HAP-1 (cell line): ENCODE results near the gene GABRR2.

Source experiments
- DNase-seq, 2 experiments: peaks; one replicate each; pipeline ENCODE4 v3.0.0-alpha.2; 2016 to 2020; ENCODE audit warnings: low spot score in 2 of 2
- H3K27me3 ChIP-seq: fragments of 250-450 bp; sonication (Bioruptor Pico); 2 replicates; pipeline ENCODE4 v1.5.1; 2020; ENCODE audit warnings: low read depth, mild to moderate bottlenecking, moderate library complexity
- H3K36me3 ChIP-seq: fragments of 250-450 bp; sonication (Bioruptor Pico); replicated peaks from 2 replicates; pipeline ENCODE4 v1.5.1; 2020; ENCODE audit warnings: mild to moderate bottlenecking
- H3K4me1 ChIP-seq: fragments of 250-450 bp; sonication (Bioruptor Pico); 2 replicates; pipeline ENCODE4 v1.5.1; 2020; ENCODE audit warnings: mild to moderate bottlenecking
- H3K4me3 ChIP-seq: fragments of 250-450 bp; sonication (Bioruptor Pico); 2 replicates; pipeline ENCODE4 v1.5.1; 2020; ENCODE audit warnings: mild to moderate bottlenecking, moderate library complexity
- H3K9me3 ChIP-seq: fragments of 250-450 bp; sonication (Bioruptor Pico); 2 replicates; pipeline ENCODE4 v1.5.1; 2020; ENCODE audit warnings: mild to moderate bottlenecking, moderate library complexity
- in situ Hi-C: fragments of 300-500 bp; cut with MboI; formaldehyde crosslinking; loops from 3 replicates; pipeline ENCODE4 v1.14.3; 2020; ENCODE audit warnings: low sequenced_read_pairs, inconsistent platforms, mixed read lengths

GABRR2 gene

GRCh38 chr6:89273816-89274215, 41.3 kb downstream of the GABRR2 start:
- in situ Hi-C loops, result no loop called here
- H3K27me3 ChIP-seq, result peaks cover 3% of the 10 kb centered on the region; the same call in 1 of the 2 replicates
- no peaks in the 10 kb centered on the region for H3K36me3 ChIP-seq
- DNase-seq, result no peak
- no peak overlapping the region for H3K4me3 ChIP-seq
- no peaks in the 10 kb centered on the region for H3K4me1 ChIP-seq
- no peaks in the 10 kb centered on the region for H3K9me3 ChIP-seq

GRCh38 chr6:89272596-89272995, 42.5 kb downstream of the GABRR2 start:
- DNase-seq, result no peak
- no peaks in the 10 kb centered on the region for H3K4me1 ChIP-seq
- in situ Hi-C loops, result no loop called here
- no peaks in the 10 kb centered on the region for H3K9me3 ChIP-seq
- H3K36me3 ChIP-seq, result no peaks in the 10 kb centered on the region
- no peaks in the 10 kb centered on the region for H3K27me3 ChIP-seq
- no peak overlapping the region for H3K4me3 ChIP-seq

GRCh38 chr6:89270951-89271721, 44.0 kb downstream of the GABRR2 start:
- in situ Hi-C loops, result no loop called here
- H3K4me1 ChIP-seq, result no peaks in the 10 kb centered on the region
- no peaks in the 10 kb centered on the region for H3K9me3 ChIP-seq
- H3K4me3 ChIP-seq, result no peak overlapping the region
- H3K36me3 ChIP-seq, result no peaks in the 10 kb centered on the region
- DNase-seq, result no peak
- no peaks in the 10 kb centered on the region for H3K27me3 ChIP-seq

GRCh38 chr6:89269981-89270380, 45.1 kb downstream of the GABRR2 start:
- no peaks in the 10 kb centered on the region for H3K4me1 ChIP-seq
- no peaks in the 10 kb centered on the region for H3K9me3 ChIP-seq
- DNase-seq, result no peak
- no peaks in the 10 kb centered on the region for H3K36me3 ChIP-seq
- H3K27me3 ChIP-seq, result no peaks in the 10 kb centered on the region
- H3K4me3 ChIP-seq, result no peak overlapping the region
- in situ Hi-C loops, result no loop called here

- Histone ChIP-seq H3K36me3 (no peaks in the 10 kb centered on the region), H3K4me1 (no peaks in the 10 kb centered on the region), H3K9me3 (no peaks in the 10 kb centered on the region), H3K27me3 (no peaks in the 10 kb centered on the region), H3K4me3 (no peak overlapping the region)
- in situ Hi-C loops, result no loop called here
- DNase-seq, result no peak
Measured at GRCh38 chr6:89269252-89269651, 45.8 kb downstream of the GABRR2 start.

- no peak for DNase-seq
- Histone ChIP-seq H3K9me3 (no peaks in the 10 kb centered on the region), H3K4me1 (no peaks in the 10 kb centered on the region), H3K36me3 (no peaks in the 10 kb centered on the region), H3K27me3 (no peaks in the 10 kb centered on the region), H3K4me3 (no peak overlapping the region)
- in situ Hi-C loops, result no loop called here
Measured at GRCh38 chr6:89268776-89269175, 46.3 kb downstream of the GABRR2 start.

GRCh38 chr6:89267918-89268317, 47.2 kb downstream of the GABRR2 start:
- Histone ChIP-seq H3K9me3 (no peaks in the 10 kb centered on the region), H3K4me3 (no peak overlapping the region), H3K4me1 (no peaks in the 10 kb centered on the region), H3K36me3 (no peaks in the 10 kb centered on the region), H3K27me3 (no peaks in the 10 kb centered on the region)
- no peak for DNase-seq
- in situ Hi-C loops, result no loop called here

GRCh38 chr6:89264296-89264695, 50.8 kb downstream of the GABRR2 start:
- DNase-seq, result no peak
- H3K36me3 ChIP-seq, result no peaks in the 10 kb centered on the region
- H3K4me3 ChIP-seq, result no peak overlapping the region
- no peaks in the 10 kb centered on the region for H3K9me3 ChIP-seq
- in situ Hi-C loops, result no loop called here
- H3K27me3 ChIP-seq, result no peaks in the 10 kb centered on the region
- H3K4me1 ChIP-seq, result no peaks in the 10 kb centered on the region

GRCh38 chr6:89260832-89261231, 54.3 kb downstream of the GABRR2 start:
- Histone ChIP-seq H3K4me3 (no peak overlapping the region), H3K9me3 (no peaks in the 10 kb centered on the region), H3K36me3 (no peaks in the 10 kb centered on the region), H3K4me1 (no peaks in the 10 kb centered on the region), H3K27me3 (no peaks in the 10 kb centered on the region)
- in situ Hi-C loops, result no loop called here
- DNase-seq, result no peak

GRCh38 chr6:89260310-89260709, 54.8 kb downstream of the GABRR2 start:
- H3K9me3 ChIP-seq, result no peaks in the 10 kb centered on the region
- no peaks in the 10 kb centered on the region for H3K27me3 ChIP-seq
- H3K4me1 ChIP-seq, result no peaks in the 10 kb centered on the region
- H3K36me3 ChIP-seq, result no peaks in the 10 kb centered on the region
- in situ Hi-C loops, result no loop called here
- no peak overlapping the region for H3K4me3 ChIP-seq
- DNase-seq, result no peak

GRCh38 chr6:89258912-89259311, 56.2 kb downstream of the GABRR2 start:
- DNase-seq, result no peak
- Histone ChIP-seq H3K4me3 (no peak overlapping the region), H3K4me1 (no peaks in the 10 kb centered on the region), H3K9me3 (no peaks in the 10 kb centered on the region), H3K27me3 (no peaks in the 10 kb centered on the region), H3K36me3 (no peaks in the 10 kb centered on the region)
- in situ Hi-C loops, result no loop called here

GRCh38 chr6:89257781-89258180, 57.3 kb downstream of the GABRR2 start:
- in situ Hi-C loops, result no loop called here
- no peak for DNase-seq

GRCh38 chr6:89257346-89257745, 57.8 kb downstream of the GABRR2 start:
- H3K4me1 ChIP-seq, result no peaks in the 10 kb centered on the region
- no peaks in the 10 kb centered on the region for H3K36me3 ChIP-seq
- H3K4me3 ChIP-seq, result no peak overlapping the region
- no peaks in the 10 kb centered on the region for H3K9me3 ChIP-seq
- DNase-seq, result no peak
- no peaks in the 10 kb centered on the region for H3K27me3 ChIP-seq
- in situ Hi-C loops, result no loop called here

More at GRCh38 chr6:89257781-89258180, 57.3 kb downstream of the GABRR2 start:
- Histone ChIP-seq H3K9me3 (no peaks in the 10 kb centered on the region), H3K27me3 (no peaks in the 10 kb centered on the region), H3K4me1 (no peaks in the 10 kb centered on the region), H3K4me3 (no peak overlapping the region), H3K36me3 (no peaks in the 10 kb centered on the region)

- in situ Hi-C loops, result no loop called here
- DNase-seq, result no peak
- Histone ChIP-seq H3K36me3 (no peaks in the 10 kb centered on the region), H3K4me3 (no peak overlapping the region), H3K27me3 (no peaks in the 10 kb centered on the region), H3K4me1 (no peaks in the 10 kb centered on the region), H3K9me3 (no peaks in the 10 kb centered on the region)
Measured at GRCh38 chr6:89255417-89255816, 59.7 kb downstream of the GABRR2 start.

GRCh38 chr6:89254569-89254968, 60.5 kb downstream of the GABRR2 start:
- Histone ChIP-seq H3K9me3 (no peaks in the 10 kb centered on the region), H3K27me3 (no peaks in the 10 kb centered on the region), H3K36me3 (no peaks in the 10 kb centered on the region), H3K4me1 (no peaks in the 10 kb centered on the region), H3K4me3 (no peak overlapping the region)
- in situ Hi-C loops, result no loop called here
- no peak for DNase-seq
